SIG-M5 (cell line): ENCODE results near the gene RAB22A.

Source experiments
- DNase-seq: peaks from one replicate; lab custom pipeline; 2025; lab: John Stamatoyannopoulos, UW

Gene RAB22A

GRCh38 chr20:58303547-58303946 lies 6.0 kb upstream of the RAB22A start:
- DNase-seq, result no peak

GRCh38 chr20:58305061-58305460 lies 4.5 kb upstream of the RAB22A start:
- no peak for DNase-seq

GRCh38 chr20:58306421-58307261 lies 2.9 kb upstream of the RAB22A start:
- no peak for DNase-seq

DNA sequence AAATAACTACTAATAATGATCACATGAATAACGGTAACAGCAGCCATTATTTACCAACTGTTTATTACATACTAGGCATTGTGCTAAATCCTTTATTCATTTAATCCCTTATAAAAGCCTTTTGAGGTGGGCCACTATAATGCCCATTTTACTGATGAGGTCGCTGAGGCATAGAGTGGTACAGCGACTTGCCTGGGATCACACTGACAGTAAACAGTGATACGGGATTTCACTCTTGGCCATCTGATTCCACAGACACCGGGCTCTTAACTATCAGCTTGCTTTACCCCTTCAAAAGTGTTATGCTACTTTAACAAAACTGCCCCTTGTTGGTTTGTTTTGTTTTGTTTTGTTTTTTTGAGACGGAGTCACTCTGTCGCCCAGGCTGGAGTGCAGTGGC lies 2.2 kb upstream of the RAB22A start:
- no peak for DNase-seq

GRCh38 chr20:58308290-58308679 lies 1.2 kb upstream of the RAB22A start:
- no peak for DNase-seq

GRCh38 chr20:58308680-58309527 lies 611 bp upstream of the RAB22A start:
- DNase-seq, result no peak

DNA sequence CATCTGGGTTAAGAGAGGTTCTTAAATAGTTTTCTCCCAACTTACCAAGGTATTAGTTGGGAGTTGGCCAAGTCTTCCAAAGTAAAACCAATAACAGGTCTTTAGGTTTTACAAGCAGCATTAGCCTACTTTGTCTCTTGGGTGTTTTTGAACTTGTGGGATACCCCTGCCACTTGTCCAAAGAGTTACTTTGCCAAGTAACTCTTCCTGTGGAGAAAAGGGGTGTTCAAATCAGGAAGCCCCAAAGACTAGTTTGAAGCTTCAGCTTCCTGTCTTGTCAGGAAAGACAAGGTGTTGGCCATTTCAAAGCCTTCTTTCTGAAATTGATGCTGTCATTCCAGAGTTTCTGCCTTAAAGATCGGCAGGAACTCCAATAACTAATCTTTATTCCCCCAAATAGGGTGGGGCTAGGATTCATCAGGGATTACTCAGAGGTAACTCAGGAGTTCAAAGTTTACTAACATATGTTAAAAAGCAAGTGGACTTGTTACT lies 822 bp downstream of the RAB22A start:
- no peak for DNase-seq

DNA sequence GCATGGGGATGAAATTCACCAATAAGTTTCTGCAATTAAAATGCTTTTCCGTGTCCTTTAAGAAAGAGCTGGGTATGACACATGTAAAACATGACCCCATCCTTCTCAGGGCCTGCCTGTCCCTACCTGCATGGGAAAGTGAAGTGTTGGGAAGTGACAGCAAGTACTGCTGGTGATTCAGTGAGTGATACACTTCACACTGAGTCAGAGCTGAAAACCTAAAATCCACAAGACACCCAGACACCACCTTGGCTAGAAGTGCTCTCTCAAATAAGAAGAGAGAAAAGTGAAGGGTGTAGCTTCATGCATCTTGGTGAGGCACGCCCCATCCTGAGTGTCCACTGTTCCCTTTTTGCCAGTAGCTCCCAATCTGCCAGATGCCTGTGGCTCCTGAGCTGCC lies 3.3 kb downstream of the RAB22A start:
- no peak for DNase-seq

DNA sequence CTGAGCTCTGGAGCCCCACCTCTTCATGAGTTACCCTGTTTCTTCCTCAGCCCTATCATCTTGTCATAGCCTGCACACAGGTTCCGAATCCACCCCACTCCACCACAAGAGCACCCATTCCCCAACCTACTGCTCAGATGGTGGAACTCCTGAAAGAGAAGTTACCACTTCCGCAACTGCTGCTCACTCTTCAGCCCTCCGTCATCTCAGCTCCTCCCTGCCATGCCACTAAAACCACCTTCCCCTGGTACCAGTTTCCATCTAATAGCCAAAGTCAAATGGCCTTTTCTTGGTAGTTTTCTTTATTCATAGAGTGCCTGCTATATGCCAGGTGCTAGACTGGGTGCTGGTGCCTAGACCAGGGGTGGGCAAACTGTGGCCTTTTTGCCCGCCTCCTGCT lies 3.9 kb downstream of the RAB22A start:
- DNase-seq, result no peak

GRCh38 chr20:58321205-58321604 lies 11.7 kb downstream of the RAB22A start:
- no peak for DNase-seq

GRCh38 chr20:58322083-58322482 lies 12.6 kb downstream of the RAB22A start:
- no peak for DNase-seq

DNA sequence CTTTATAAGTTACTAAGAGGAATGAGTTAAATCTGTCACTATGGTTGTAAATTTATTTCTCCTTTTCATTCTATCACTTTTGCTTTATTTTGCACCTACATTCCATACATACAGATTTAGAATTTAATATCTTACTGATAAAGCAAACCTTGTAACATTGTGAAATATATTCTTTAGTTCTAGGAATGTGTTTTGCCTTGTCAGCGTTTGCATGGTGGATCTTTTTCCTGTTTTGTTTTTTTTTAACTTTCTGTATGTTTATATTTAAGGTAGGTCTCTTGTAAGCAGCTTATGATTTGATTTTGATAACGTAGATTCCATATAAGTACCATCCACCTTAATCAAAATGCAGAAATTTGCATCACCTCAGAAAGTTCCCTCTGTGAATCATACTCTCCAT lies 16.4 kb downstream of the RAB22A start:
- no peak for DNase-seq

DNA sequence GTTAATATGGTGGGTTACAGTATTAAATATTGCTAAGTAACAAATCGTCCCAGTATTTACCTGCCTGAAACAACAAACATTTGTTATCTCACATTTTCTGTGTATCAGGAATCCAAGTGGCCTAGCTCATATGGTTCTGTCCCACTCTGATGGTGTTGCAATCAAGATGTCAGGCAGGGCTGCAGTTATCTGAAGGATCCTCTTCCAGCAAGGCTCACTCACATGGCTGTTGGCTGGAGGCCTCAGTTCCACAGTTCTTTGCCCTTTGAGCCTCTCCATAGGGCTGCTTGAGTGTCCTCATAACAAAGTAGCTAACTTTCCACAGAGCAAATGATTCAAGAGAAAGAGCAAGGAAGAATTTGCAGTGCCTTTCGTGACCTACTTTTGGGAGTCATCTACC lies 17.7 kb downstream of the RAB22A start:
- DNase-seq, result no peak

DNA sequence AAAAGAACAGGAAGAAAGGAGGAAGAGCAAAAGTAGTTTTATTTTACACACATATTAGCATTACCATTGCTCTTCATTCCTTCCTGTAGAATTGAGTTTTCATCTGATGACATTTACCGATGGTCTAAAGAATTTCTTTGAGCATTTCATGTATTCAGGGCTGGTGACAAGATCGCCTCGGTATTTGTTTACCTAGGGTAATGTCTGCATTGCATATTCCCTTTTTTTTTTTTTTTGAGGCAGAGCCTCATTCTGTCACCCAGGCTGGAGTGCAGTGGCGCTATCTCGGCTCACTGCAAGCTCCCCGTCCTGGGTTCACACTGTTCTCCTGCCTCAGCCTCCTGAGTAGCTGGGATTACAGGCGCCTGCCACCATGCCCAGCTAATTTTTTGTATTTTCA lies 19.3 kb downstream of the RAB22A start:
- DNase-seq, result no peak

DNA sequence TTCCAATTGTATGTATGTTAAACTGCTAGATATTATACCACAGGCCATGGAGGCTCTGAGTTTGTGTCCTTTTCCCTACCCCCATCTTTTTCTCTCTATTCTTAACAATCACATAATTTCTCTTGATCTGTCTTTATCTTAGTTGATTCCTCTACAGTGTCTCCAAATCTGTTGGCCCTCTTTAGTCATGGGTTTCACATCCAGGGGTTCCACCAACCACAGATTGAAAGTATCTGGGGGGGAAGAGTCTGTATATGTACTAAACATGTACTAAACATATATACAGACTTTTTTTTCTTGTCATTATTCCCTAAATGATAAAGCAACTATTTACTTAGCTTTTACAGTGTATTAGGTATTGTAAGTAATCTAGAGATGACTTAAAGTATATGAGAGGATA lies 20.2 kb downstream of the RAB22A start:
- DNase-seq, result no peak

DNA sequence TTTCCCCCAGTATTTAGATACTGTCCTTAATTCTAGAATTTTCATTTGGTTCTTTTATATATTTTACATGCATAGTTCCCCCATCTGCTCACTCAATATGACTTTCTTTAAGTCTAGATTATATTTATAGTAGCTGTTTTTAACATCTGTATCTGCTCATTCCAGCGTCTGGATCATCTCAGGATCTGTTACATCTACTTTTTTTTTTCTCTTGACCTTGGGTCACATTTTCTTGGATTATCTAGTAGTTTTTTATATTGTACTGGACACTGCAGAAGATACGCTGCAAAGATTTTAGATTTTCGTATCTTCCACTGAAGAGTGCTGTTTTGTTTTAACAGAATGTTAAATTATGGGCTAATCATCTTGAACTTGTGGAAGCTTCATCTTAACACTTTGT lies 20.7 kb downstream of the RAB22A start:
- DNase-seq, result no peak

GRCh38 chr20:58330687-58331086 lies 21.2 kb downstream of the RAB22A start:
- no peak for DNase-seq

GRCh38 chr20:58331961-58332551 lies 22.5 kb downstream of the RAB22A start:
- DNase-seq, result no peak

DNA sequence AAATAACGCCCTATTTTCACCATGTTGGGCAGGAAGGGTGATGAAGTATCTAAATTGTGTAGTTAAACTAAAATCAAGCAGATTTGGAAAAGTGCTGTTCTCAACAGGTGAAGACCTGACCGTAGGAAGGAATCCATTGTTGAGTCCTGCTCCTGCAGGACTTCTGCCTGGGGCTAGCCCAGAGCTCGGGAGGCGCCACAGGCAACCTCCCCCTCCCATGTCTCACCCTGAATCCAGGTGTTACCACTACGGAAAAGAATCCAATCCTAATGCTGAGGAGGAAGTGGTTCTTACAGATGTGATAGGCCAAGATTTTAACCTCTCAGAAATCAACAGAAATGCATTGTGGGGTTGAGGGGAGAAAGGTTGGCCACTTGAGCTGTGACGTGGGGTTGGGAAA lies 30.2 kb downstream of the RAB22A start:
- DNase-seq, result no peak

- DNase-seq, result no peak
Observed at GRCh38 chr20:58340151-58340550, 30.6 kb downstream of the RAB22A start.

- no peak for DNase-seq
Observed at GRCh38 chr20:58340853-58341252, 31.3 kb downstream of the RAB22A start.

- no peak for DNase-seq
Observed at GRCh38 chr20:58342104-58342945, 32.8 kb downstream of the RAB22A start.
